K562 (cell line): ENCODE measurements around the gene CNTN2. TPM values are rescaled to one million over a fixed set of nuclear protein-coding genes. Genes with fewer than 3 reads are reported as not detected.

Experiments
- C11orf30 ChIP-seq: fragments of 450-650 bp; IDR thresholded peaks from 2 replicates; pipeline ENCODE4 v1.6.1; 2016; ENCODE audit warnings: low read depth, mild to moderate bottlenecking
- GTF2A2 ChIP-seq: IDR thresholded peaks from 2 replicates; pipeline ENCODE4 v1.6.1; 2016; ENCODE audit warnings: mild to moderate bottlenecking, missing genetic modification characterization, missing compliant biosample characterization
- MAFF ChIP-seq: IDR thresholded peaks from 2 replicates; pipeline ENCODE4 v1.6.1; 2012; ENCODE audit warnings: low read length, improper control_type of control experiment
- MAZ ChIP-seq, 2 experiments: fragments of 450-650 bp in 1 of 2; sonication (generic) in 1 of 2; formaldehyde crosslinking; IDR thresholded peaks in 1 of 2; conservative IDR thresholded peaks in 1 of 2; 2 replicates each; pipeline versions ENCODE4 v1.4.0 to v1.5.0; 2020; ENCODE audit warnings: mild to moderate bottlenecking in 1 of 2, missing genetic modification reagents in 1 of 2
- PHTF2 ChIP-seq: fragments of 250-450 bp; sonication (Bioruptor Pico); IDR thresholded peaks from 2 replicates; pipeline ENCODE4 v1.5.0; 2021; ENCODE audit warnings: mild to moderate bottlenecking
- RAD21 ChIP-seq, 2 experiments: fragments of 250-450 bp in 1 of 2; fragments of 450-650 bp in 1 of 2; sonication (Bioruptor Pico) in 1 of 2; formaldehyde crosslinking in 1 of 2; IDR thresholded peaks in 1 of 2; conservative IDR thresholded peaks in 1 of 2; 2 replicates each; pipeline versions ENCODE4 v1.4.0 to v1.8.0; 2020 to 2022; ENCODE audit warnings: mild to moderate bottlenecking in 2 of 2, moderate library complexity in 1 of 2
- RBM17 ChIP-seq: fragments of 200-400 bp; formaldehyde crosslinking; IDR thresholded peaks from 2 replicates; pipeline ENCODE4 v1.6.1; 2017; ENCODE audit warnings: low read depth, mild to moderate bottlenecking, low read length, borderline replicate concordance
- SLC30A9 ChIP-seq: fragments of 250-450 bp; sonication (Bioruptor Pico); IDR thresholded peaks from 2 replicates; pipeline ENCODE4 v1.8.0; 2022; ENCODE audit warnings: mild to moderate bottlenecking, moderate library complexity
- WHSC1 ChIP-seq: IDR thresholded peaks from one replicate; pipeline ENCODE4 v1.6.1; 2012; ENCODE audit warnings: low read length, control low read depth, inconsistent platforms
- polyA plus RNA-seq, 8 experiments: library from polyadenylated mRNA; depleted of rRNA in 4 of 8; stranded (reverse) in 5 of 8; unstranded in 3 of 8; fragments of >200 nt; fragmentation: Nextera tagmentation in 2 of 8; fragmentation: Illumina TruSeq in 1 of 8; extraction: Ambion mirVana in 2 of 8; extraction: Trizol in 1 of 8; gene quantifications; 2 replicates each; pipeline versions ENCODE4 v1.2.1 to v1.2.3, GENCODE V29; 2011 to 2014; ENCODE audit warnings: inconsistent platforms in 1 of 8, missing spikeins in 1 of 8
- total RNA-seq, 7 experiments: library from RNA; depleted of rRNA in 6 of 7; stranded (reverse); fragments of >200 nt in 6 of 7; fragmentation: Illumina TruSeq in 2 of 7; extraction: Trizol in 2 of 7; gene quantifications; 2 replicates each; pipeline versions ENCODE4 v1.2.1 to v1.2.3, GENCODE V29; 2011 to 2021; ENCODE audit warnings: low replicate concordance in 1 of 7
- TF ChIP-seq, protein P1 (sequence below): fragments of 450-650 bp; IDR thresholded peaks from 2 replicates; pipeline ENCODE4 v1.6.1; 2018; ENCODE audit not compliant: partially characterized antibody
- TF ChIP-seq, protein P2 (sequence below): sonication (generic); formaldehyde crosslinking; IDR thresholded peaks from 2 replicates; pipeline ENCODE4 v1.8.1; 2023; ENCODE audit warnings: missing genetic modification reagents, mild to moderate bottlenecking, borderline replicate concordance
- TF ChIP-seq, protein P3 (sequence below): fragments of 200-800 bp; sonication (Bioruptor generic); IDR thresholded peaks from 2 replicates; pipeline ENCODE4 v1.6.1; 2017; ENCODE audit warnings: missing genetic modification characterization, missing compliant biosample characterization
- TF ChIP-seq, protein P4 (sequence below): sonication (generic); formaldehyde crosslinking; IDR thresholded peaks from 2 replicates; pipeline ENCODE4 v1.8.0; 2022; ENCODE audit warnings: missing genetic modification reagents, mild to moderate bottlenecking, borderline replicate concordance

Gene CNTN2
- total and polyA plus RNA-seq, 9 of the 15 experiments (the other 6 are each of a cell fraction or from before 2014, with no cell fraction given): not detected

DNA sequence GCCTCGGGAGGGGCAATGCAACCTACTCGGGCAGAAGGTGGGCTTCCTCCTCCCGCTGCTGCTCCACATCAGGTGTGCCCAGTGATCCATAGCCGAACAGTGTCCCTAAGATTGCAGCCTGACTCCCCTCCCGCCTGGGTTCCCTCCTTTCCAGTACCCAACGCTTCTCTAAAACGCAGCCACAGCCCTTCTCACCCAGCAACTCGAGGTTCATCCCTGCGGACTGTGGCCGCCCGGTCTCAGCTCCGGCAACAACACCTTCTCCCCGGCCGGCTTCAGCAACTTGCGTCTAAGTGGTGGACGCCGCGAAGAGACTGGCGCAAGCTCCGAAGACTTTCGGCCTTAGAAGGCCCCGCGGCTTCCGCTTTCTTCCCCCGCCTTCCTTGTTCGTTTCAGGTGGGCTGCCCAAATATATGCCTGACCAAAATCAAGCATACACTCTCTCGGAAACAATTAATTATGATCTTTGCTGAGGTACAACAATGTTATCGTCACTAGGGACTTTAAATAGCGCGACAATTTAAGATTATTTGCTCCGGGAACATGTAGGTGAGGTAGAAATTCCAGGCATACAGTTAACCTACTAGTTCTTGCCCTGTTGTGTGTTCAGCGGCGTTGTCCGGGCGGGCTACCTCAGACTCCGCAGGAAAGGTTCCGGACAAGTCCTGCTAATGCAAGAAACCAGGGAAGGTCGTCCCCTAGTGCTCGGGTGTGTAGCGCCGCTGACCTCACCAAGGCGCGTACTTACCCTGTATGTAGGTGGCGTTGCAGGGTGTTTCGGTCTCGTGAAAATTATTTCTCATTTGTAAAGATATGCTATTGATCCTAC is 78.9 kb downstream of the CNTN2 start, which contains the start of gene RBBP5 (continued):
- TF ChIP-seq, protein P1, sequence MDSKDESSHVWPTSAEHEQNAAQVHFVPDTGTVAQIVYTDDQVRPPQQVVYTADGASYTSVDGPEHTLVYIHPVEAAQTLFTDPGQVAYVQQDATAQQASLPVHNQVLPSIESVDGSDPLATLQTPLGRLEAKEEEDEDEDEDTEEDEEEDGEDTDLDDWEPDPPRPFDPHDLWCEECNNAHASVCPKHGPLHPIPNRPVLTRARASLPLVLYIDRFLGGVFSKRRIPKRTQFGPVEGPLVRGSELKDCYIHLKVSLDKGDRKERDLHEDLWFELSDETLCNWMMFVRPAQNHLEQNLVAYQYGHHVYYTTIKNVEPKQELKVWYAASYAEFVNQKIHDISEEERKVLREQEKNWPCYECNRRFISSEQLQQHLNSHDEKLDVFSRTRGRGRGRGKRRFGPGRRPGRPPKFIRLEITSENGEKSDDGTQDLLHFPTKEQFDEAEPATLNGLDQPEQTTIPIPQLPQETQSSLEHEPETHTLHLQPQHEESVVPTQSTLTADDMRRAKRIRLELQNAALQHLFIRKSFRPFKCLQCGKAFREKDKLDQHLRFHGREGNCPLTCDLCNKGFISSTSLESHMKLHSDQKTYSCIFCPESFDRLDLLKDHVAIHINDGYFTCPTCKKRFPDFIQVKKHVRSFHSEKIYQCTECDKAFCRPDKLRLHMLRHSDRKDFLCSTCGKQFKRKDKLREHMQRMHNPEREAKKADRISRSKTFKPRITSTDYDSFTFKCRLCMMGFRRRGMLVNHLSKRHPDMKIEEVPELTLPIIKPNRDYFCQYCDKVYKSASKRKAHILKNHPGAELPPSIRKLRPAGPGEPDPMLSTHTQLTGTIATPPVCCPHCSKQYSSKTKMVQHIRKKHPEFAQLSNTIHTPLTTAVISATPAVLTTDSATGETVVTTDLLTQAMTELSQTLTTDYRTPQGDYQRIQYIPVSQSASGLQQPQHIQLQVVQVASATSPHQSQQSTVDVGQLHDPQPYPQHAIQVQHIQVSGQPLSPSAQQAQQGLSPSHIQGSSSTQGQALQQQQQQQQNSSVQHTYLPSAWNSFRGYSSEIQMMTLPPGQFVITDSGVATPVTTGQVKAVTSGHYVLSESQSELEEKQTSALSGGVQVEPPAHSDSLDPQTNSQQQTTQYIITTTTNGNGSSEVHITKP: peak; percentile 83
- TF ChIP-seq, protein P2, sequence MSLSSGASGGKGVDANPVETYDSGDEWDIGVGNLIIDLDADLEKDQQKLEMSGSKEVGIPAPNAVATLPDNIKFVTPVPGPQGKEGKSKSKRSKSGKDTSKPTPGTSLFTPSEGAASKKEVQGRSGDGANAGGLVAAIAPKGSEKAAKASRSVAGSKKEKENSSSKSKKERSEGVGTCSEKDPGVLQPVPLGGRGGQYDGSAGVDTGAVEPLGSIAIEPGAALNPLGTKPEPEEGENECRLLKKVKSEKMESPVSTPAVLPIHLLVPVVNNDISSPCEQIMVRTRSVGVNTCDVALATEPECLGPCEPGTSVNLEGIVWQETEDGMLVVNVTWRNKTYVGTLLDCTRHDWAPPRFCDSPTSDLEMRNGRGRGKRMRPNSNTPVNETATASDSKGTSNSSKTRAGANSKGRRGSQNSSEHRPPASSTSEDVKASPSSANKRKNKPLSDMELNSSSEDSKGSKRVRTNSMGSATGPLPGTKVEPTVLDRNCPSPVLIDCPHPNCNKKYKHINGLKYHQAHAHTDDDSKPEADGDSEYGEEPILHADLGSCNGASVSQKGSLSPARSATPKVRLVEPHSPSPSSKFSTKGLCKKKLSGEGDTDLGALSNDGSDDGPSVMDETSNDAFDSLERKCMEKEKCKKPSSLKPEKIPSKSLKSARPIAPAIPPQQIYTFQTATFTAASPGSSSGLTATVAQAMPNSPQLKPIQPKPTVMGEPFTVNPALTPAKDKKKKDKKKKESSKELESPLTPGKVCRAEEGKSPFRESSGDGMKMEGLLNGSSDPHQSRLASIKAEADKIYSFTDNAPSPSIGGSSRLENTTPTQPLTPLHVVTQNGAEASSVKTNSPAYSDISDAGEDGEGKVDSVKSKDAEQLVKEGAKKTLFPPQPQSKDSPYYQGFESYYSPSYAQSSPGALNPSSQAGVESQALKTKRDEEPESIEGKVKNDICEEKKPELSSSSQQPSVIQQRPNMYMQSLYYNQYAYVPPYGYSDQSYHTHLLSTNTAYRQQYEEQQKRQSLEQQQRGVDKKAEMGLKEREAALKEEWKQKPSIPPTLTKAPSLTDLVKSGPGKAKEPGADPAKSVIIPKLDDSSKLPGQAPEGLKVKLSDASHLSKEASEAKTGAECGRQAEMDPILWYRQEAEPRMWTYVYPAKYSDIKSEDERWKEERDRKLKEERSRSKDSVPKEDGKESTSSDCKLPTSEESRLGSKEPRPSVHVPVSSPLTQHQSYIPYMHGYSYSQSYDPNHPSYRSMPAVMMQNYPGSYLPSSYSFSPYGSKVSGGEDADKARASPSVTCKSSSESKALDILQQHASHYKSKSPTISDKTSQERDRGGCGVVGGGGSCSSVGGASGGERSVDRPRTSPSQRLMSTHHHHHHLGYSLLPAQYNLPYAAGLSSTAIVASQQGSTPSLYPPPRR (CRISPR knock-in tag): peak; percentile 94
- TF ChIP-seq WHSC1: no peak
- no peak; the same call in 1 of the 2 replicates for TF ChIP-seq SLC30A9
- peak in 1 of 2 experiments; percentile 97 for TF ChIP-seq MAZ (CRISPR knock-in tag; conservative IDR thresholded peaks at IDR 0.05 in 1 of 2, IDR thresholded peaks at IDR 0.05 in 1 of 2)
- peak; percentile 55; the same call in 1 of the 2 replicates for TF ChIP-seq GTF2A2
- TF ChIP-seq, protein P3, sequence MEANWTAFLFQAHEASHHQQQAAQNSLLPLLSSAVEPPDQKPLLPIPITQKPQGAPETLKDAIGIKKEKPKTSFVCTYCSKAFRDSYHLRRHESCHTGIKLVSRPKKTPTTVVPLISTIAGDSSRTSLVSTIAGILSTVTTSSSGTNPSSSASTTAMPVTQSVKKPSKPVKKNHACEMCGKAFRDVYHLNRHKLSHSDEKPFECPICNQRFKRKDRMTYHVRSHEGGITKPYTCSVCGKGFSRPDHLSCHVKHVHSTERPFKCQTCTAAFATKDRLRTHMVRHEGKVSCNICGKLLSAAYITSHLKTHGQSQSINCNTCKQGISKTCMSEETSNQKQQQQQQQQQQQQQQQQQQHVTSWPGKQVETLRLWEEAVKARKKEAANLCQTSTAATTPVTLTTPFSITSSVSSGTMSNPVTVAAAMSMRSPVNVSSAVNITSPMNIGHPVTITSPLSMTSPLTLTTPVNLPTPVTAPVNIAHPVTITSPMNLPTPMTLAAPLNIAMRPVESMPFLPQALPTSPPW (CRISPR knock-in tag): peak; percentile 86
- TF ChIP-seq RAD21 (CRISPR knock-in tag; conservative IDR thresholded peaks at IDR 0.05 in 1 of 2, IDR thresholded peaks at IDR 0.05 in 1 of 2): peak; percentile 65 to 82
- peak; percentile 75; the same call in 1 of the 2 replicates for TF ChIP-seq PHTF2 (CRISPR knock-in tag)
- peak; percentile 98 for TF ChIP-seq C11orf30
- TF ChIP-seq MAFF: peak; percentile 21; the same call in 1 of the 2 replicates
- TF ChIP-seq RBM17: no peak
- TF ChIP-seq, protein P4, sequence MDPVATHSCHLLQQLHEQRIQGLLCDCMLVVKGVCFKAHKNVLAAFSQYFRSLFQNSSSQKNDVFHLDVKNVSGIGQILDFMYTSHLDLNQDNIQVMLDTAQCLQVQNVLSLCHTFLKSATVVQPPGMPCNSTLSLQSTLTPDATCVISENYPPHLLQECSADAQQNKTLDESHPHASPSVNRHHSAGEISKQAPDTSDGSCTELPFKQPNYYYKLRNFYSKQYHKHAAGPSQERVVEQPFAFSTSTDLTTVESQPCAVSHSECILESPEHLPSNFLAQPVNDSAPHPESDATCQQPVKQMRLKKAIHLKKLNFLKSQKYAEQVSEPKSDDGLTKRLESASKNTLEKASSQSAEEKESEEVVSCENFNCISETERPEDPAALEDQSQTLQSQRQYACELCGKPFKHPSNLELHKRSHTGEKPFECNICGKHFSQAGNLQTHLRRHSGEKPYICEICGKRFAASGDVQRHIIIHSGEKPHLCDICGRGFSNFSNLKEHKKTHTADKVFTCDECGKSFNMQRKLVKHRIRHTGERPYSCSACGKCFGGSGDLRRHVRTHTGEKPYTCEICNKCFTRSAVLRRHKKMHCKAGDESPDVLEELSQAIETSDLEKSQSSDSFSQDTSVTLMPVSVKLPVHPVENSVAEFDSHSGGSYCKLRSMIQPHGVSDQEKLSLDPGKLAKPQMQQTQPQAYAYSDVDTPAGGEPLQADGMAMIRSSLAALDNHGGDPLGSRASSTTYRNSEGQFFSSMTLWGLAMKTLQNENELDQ (CRISPR knock-in tag): no peak
